ENCODE results near the gene STK32C.

GRCh38 chr10:132248455-132249225, 59.1 kb downstream of the STK32C start:
- no peak for TF ChIP-seq CTCF (IDR thresholded peaks at IDR 0.05)
- TF ChIP-seq EZH2 (IDR thresholded peaks at IDR 0.05; ENCODE audit: borderline replicate concordance, insufficient read depth, low read depth, low read length, poor library complexity, severe bottlenecking), result no peak

Measured in B cell (primary cell).